Measurements from ENCODE around the gene EEF2K. TPM values are rescaled to one million over a fixed set of nuclear protein-coding genes. Genes with fewer than 3 reads are reported as not detected.
A peak's percentile ranks its signal among the peaks of the same experiment; 100 is the strongest.
"Not testable (repeated sequence)": the region's sequence is repeated elsewhere in the genome, so short reads cannot be mapped to it uniquely, and the experiment has no call there.

Gene EEF2K
- polyA plus RNA-seq, 3 donors: 12.2 to 15.3 (median 15.1) TPM

DNA sequence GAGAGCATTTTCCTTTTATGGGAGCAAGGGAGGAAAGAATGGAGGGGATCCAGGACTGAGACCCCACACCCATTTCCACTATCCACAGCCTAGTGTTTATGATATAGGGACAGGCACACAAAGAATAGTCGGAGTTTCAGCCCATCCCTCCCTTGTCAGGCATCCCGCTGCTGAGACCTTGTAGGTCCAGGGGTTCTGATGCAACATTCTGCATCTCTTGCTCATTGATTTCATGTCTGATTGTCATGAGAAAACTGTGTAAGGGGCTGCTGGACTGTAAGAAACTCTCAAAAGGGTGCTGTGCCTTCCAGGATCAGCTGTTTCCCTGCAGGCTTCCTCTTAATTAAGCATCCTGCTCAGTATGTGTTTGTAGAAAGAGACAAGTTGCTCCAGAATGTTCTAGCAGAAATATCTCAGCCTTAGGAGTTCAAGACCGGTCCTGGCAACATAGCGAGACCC is 85.8 kb downstream of the EEF2K start:
- no peak for DNase-seq

DNA sequence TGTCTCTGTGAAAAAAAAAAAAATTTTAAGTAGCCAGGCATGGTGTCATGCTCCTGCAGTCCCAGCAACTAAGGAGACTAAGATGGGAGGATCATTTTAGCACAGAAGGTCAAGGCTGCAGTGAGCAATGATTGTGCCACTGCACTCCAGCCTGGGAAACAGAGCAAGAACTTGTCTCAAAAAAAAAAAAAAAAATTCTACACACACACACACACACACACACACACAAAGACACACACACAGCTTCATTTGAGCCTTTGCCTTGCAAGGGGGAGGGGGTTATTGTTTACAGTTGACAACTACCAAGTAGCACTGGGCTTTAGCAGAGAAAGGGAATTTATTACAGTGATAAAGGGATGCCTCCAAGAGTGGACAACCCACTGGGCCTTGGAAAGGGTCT is 86.2 kb downstream of the EEF2K start:
- DNase-seq: no peak

DNA sequence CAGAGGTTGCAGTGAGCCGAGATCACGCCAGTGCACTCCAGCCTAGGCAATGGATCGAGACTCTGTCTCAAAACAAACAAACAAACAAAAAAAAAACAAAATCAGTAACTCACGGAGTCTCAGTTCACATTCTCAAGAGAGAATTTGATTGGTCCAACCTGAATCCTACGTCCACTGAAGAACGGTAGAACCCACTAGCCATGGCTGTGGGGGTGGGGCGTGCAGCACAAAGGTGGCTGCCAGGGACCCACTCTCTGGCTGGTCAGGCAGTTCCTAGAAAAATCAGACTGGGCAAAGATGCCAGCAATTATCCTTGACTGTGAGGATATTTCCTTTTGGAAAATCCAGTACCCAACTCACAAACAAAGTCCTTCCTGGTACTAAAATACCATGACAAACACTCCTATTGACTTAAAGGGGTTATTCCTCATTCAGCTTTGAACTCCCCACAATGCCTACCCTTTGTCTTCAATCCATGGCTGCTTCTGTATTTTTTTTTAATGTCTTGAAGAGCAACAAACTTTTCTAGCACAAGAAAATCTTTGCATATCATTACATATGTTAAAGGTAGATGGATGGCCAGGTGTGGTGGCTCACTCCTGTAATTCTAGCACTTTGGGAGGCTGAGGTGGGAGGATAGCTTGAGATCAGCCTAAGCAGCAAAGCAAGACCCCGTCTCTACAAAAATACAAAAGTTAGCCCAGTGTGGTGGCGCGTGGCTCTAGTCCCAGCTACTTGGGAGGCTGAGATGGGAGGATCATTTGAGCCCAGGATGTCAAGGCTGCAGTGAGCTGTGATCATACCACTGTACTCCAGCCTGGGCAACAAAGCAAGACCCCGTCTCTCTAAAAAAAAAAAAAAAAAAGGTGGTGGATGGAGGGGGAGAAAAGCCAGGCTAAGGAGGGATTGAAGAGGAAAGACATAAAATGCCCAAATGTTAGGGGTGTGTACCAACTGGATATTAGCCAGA is 87.3 kb downstream of the EEF2K start:
- no peak for DNase-seq

DNA sequence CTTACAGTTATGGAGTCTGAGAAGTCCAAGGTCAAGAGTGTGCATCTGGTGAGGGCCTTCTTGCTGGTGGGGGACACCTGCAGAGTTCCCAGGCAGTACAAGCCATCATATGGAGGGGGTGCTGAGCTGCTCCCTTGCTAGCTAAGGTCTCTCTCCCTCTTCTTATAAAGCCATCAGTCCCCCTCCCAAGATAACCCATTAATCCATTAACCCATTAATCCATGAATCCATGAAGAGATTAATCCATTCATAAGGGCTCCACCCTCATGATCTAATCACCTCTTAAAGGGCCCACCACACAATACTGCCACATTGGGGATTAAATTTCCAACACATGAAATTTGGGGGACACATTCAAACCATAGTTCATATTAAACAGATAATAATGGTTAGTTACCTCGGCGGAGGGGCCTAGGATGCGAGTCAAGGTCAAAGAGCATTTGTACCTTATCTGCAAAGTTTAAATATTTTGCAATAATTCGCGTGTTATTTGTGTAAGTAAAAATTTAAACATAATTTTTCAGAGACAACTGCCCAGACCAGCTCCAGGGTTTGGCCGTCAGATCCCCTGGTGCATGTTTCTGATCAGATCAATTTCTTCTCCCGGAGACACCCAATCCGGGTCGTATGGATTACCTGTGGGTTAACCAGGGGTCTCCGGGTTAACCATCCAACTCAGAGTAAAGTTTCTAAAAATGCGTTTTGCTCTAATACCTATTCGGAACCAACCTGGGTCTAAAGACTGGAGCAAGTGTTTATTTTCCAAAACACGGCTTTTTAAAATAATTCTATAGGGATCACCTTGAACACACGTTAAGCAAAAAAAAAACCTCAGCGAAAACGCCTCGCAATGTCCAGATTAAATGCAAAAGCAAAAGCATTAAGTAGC is 90.4 kb downstream of the EEF2K start:
- no peak for DNase-seq

DNA sequence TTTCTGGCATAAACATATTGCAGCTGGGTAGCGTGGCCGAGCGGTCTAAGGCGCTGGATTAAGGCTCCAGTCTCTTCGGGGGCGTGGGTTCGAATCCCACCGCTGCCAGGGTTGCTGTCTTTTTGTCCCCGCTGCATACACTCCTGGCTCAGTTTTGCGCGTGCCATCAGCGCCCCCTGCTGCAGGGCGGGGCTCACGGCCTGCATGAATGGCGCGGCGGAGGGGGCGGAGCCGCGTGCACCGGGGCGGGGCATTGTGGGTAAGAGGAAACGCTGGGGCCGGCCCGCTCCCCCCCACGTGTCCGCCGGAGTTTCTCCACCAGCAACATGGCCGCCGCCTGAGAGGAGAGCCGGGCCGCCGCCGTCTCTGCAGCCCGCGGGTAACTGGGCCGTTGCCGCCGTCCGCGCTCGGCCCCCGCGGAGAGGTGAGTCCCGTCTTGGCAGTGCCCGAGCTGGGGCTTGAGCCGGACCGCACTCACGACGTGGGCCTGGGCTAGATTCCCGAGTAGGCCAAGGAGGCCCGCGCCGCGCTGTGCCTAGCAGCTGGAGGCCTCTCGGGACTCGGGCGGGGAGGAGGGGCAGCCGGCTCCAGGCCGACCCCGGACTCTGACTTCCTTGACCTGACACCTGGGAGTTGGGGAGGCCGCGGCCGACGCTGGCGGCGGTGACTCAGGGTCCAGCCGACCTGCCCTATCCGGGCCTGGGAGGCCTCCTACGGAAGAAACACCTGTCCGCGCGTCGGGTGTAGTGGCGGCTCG is 91.2 kb downstream of the EEF2K start, which contains the start of gene POLR3E:
POLR3E (plus strand) TSS at position 296 of the 757 bp plus-strand sequence. CDS start 5,560 bp downstream, outside the sequence.
- DNase-seq: peak; percentile 99

DNA sequence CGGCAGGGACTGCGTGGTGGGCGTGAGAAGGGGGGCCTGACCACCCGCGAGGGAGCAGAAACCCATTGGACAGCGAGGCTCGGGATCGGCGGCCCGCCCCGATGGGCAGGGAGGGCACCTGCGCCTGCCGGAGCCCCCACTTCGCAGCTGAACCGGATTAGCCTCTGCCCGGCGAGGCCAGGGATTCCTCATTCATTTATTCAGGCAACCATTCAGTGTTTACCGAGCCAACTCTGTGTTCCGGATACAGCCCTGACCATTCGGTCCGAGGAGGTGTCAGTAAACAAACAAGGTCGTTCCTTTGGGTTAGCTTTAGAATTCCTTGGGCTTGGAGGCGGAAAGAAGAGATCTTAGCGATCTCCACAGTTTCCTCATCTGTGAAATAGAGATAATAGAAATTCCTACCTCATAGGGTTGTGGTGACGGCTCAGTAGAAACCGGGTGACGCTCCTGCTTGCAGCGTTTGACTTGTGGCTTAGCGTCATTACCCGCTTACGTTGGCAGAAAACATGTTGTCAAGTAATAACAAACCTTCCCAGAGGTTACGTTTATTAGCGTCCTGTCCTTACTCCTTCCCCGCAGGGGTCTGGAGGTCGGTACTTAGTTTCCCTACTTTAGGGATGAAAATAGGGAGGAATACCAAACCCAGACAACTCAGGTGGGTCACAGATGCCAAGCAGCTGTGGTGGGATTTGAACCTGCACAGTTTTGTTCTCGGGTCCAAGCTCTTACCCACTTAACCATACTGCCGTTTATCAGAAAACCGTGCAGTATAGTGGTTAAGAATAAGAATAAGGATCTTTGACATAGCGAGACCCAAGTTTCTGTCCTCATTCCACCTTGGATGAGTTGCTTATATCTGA is 92.0 kb downstream of the EEF2K start:
- DNase-seq: peak; percentile 89

DNA sequence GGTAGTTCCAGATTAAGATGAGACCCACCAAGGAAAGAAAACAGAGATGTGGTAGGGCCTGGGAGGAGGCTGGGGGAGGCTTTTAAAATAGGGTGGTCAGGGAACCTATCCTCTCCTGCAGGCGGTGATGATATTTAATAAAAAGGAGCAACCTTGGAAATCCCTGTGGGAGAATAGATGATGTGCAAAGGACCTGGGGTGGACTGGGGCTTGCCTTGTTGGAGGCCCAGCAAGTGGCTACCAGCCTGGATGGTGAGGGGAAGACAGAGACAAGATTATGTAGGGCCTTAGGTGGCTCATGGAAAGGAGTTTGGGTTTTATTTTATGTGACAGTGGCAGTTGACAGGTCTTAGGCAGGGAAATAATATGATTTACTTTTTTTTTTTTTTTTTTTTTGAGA is 93.0 kb downstream of the EEF2K start:
- DNase-seq: no peak

DNA sequence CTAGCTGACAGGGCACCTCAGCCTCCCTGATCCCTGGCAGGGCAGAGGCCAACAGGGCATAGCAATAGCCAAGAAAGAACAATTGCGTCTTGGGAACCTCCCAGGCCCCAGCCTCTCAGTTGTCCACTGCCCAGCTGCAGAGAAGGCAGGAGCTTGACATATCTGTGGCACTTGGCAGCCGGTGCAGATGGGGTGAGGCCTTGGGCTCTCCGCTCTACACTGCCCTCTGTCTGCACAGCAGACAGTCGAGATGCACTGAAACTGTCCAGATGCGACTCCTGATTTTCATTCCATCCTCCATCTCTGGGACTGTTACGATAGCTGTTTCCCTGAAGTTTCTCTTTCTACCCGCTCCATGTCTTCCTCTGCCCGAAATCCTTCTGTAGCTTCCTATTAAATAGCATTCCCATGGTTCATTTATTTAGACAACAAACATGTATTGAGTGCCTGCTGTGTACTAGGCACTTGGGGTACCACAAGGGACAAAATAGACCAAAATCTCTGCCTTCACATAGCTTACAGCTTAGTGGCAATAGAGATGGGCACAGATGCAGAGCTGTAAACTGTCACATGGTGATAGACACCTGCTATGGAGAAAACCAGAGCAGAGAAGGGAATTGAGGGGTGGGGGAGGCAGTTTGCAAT is 94.5 kb downstream of the EEF2K start:
- DNase-seq: no peak

DNA sequence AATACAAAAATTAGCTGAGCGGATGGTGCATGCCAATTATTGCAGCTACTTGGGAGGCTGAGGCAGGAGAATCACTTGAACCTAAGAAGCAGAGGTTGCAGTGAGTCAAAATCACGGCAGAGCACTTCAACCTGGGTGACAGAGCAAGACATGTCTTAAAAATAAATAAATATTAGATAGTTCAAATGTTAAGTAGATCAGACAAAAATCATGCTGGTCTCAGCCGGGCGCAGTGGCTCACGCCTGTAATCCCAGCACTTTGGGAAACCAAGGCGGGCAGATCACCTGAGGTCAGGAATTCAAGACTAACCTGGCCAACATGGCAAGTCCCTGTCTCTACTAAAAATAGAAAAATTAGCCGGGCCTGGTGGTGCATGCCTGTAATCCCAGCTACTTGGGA is 95.3 kb downstream of the EEF2K start:
- not testable (repeated sequence) for DNase-seq

DNA sequence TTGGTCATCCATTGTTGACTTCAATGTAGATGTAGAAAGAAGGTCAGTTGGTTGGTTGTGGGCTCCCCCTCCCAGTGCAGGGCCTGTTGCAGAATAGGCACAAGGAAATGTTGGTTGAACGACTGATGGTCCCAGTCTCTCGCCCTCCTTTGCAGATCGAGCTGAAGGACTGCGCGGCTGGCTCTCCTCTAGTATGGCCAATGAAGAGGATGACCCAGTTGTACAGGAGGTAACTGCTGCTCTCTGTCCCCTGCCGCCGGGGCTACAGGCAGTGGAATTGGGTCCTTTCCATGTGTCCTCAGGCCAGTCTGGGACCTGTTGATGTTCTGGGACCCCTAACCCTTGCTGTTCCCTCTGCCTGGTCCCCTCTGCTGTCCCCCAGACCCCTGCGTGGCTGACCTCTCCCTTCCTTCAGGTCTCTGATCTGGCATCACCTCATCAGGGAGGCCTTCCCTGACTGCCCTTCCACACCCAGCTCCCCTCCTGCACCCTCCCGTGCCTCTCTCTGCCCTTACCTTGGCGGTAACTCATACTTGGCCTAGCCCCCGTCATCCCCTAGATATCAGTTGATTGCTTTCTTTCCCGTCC is 96.8 kb downstream of the EEF2K start:
- DNase-seq: no peak

DNA sequence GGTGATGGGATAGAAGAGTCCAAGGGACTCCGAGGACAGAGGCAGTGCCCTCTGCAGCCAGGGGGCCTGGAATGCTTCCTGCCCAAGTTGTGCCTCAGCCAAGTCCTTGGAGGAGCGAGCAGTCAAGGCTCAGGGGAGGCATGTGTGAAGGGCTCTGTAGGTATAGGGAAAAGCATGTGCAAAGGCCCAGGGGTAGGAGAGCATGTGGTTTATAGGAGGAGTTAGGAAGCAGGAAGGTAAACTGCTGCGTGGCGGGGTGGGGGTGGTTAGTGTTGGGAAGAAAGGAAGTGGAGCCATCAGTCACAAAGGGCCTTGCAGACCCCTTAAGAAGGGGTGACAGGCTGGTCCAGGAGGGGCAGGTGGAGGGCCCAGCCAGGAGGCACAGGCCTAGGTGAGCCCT is 98.3 kb downstream of the EEF2K start:
- no peak for DNase-seq

DNA sequence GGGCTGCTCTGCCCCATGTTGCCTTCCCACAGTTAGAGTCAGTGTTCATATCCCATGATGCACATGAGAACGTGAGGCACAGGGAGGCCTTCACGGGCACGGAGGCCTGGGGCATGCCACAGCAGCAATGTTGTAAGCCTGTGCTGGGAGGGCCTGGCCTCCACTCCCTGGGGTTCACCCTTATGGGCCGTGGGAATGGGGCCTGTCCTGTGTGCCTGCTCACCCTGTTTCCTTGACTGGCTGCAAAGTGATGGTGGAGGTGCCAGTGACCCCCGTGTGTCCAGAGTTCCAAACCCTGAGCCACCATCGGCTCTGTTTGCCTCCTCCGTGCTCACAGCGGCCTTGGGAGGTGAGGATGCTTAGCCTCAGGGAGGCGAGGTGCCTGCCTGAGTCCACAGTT is 100.7 kb downstream of the EEF2K start:
- no peak for DNase-seq

DNA sequence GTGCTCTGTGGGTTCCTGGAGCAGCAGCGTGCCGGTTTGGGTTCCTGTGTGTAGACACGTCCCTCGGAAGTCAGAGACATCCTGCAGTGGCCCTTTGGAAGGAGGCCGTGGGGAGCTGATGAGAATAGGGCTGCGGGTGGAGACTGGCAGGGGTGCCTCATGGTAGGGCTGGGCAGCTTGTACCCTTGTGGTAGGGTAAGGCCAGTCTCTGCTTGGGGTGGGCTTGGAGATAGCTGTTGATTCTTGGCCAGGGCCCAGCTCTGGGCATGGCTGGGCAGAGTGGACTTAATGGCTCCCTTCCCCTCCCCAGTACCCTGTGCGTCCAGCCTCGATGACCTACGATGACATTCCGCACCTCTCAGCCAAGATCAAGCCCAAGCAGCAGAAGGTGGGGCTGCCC is 101.8 kb downstream of the EEF2K start:
- no peak for DNase-seq

DNA sequence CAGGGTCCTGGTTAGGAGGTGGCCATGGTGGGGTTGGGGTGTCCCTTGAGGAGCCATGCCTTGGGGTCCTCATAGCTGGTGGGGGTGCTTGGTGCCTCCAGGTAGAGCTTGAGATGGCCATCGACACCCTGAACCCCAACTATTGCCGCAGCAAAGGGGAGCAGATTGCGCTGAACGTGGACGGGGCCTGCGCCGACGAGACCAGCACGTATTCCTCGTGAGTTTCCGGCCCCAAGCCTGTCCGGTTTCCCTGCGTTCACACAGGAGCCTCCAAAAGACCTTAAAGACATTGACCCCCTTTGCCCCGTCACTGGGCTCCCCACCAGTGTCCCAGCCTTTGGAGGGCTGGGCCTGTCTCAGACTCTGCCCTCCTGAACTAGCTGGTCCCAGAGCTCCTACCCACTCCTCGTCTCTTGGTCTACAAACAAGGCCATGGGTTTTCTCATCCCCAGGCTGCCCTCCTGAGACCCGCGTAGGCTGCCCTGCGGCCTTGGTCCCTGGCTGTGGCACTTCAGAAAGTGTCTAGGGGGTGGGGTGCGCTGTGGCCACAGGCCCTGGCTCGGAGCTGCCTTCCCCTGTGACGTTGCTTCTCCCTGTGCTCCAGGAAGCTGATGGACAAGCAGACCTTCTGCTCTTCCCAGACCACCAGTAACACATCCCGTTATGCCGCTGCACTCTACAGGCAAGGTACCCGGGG is 102.9 kb downstream of the EEF2K start:
- no peak for DNase-seq

DNA sequence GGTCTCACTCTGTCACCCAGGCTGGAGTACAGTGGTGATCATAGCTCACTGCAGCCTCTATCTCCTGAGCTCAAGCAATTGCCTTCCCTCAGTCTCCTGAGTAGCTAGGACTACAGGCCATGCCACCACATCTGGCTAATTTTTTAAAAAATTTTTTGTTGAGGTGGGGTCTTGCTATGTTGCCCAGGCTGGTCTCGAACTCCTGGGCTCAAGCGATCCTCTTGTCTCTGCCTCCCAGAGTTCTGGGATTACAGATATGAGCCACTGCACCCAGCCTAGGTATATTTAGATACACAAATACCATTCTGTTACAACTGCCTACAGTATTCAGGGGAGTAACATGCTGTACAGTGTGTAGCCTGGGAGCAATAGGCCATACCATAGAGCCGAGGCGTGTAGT is 105.4 kb downstream of the EEF2K start:
- DNase-seq: no peak

DNA sequence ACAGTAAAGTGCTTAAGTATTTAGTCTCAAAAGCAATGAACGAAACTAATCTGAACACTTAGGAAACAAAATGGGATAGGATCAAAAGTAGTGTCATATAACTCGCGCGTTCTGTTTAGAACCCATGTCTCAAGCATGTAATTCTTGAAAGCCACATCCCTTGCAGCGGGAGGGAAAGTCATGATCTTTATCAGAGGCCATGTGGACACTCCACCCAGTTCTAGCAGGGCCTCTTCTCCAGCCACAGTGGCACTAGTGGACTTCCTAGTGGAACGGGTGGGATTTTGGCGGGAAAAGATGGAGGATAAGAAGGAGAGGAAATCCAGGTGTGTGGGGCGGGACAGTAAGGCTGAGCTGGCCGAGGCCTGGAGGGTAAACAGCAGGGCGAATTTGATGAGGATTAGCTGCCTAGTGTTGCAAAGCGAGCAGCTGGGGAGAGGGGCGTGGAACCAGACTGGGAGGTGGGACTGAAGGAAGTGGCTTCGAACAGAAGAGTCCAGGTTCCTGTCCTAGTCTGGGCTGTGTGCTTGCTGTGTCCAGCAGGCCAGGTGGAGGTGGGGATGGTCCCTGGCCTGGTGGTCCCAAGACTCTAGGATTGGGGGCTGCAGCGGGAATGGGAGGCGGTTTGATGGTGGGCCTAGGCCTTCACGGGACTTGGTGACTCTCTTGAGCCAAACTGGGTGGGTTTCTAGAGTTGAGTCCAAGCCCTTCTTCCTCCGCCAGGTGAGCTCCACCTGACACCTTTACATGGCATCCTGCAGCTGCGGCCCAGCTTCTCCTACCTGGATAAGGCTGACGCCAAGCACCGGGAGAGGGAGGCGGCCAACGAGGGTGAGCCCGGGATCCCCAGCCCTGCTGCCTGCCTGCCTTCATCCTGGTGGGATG is 107.1 kb downstream of the EEF2K start:
- DNase-seq: no peak

DNA sequence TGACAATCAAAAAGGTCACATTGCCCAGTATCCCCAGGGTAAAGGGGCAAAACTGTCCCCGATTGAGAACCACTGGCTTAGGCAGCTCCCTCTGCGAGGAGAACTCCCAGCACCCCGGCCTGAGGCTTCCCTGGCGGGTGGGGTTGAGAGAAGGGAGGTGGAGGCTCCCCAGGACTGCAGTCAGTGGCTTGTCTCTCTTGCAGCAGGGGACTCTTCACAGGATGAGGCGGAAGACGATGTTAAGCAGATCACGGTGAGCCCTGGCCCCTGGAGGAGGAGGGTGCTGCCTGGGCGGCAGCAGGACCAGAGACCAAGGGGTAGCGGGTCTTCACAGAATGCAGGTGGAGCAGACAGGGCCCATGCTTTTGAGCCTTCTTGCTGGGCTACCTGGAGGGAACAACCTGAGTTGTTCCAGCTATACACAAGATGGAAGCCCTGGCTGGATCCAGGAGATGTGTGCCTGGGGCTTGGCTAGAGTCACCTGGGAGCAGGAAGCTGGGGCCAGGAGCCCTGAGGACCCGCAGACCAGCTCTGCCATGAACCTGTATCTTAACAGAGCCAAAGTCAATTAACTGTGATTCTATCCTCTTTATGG is 107.9 kb downstream of the EEF2K start:
- DNase-seq: no peak
